GM21576 (cell line): Measurements from ENCODE around the gene PLOD2.

Experiments
- ATAC-seq: cut with Tn5 transposase; IDR thresholded peaks from one replicate; pipeline ENCODE4 v1.9.1; 2021; ENCODE audit warnings: mild to moderate bottlenecking, moderate library complexity; ENCODE audit not compliant: unreplicated experiment

PLOD2 gene

DNA sequence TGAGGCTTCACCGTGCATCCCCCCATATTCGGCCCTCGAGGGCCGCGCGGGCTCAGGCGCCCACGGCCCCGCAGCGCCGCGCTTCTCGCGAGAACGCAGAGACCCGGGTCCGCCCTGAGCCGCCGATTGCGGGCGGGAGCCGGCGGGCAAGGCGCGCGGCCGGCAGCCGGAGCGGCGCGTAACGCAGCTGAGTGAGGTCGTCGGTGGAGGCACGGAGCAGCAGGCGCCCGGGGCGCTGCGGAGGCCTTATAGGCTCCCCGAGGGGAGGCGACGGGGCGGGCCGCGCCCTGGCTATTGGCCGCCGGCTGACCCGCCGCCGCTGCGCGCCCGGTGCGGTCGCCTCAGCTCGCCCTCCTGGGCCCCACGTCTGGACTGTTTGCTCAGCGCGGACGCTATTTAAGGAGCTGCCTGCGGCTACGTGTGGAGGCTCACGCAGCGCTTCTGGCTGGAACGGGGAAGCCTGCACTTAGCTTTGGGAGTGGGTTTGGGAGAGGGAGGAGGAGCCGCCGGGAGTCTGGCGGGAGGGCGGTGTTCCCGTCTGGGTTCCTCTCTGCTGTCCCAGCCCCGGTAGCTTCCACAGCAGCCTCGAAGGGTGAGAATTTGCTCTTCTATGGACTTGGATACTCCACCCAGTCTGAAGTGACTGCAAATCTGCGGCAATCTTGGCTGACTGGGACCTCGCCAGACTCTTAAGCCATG lies at the start of gene PLOD2:
PLOD2 (minus strand) TSS at position 221 of the 699 bp plus-strand sequence; CDS start at position 26, 195 bp downstream.
- peak; percentile 46 for ATAC-seq

DNA sequence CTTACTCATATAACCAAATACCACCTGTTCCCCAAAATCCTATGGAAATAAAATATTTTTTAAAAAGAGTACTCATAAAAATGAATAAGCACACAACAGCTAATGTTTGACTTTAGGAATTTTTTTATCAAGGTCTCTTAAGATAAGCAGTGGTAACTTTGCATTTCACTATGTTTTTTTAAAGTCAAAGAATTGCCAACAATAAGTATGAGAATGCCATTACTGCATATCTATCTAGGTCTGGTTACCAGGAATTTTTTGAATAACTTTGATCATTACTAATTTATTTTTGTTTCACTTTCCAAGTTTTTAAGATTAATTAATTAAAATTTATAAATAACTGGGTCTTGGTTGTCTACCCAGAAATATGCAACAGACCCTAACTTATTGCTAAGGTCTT lies 48.4 kb upstream of the PLOD2 start:
- no peak for ATAC-seq

DNA sequence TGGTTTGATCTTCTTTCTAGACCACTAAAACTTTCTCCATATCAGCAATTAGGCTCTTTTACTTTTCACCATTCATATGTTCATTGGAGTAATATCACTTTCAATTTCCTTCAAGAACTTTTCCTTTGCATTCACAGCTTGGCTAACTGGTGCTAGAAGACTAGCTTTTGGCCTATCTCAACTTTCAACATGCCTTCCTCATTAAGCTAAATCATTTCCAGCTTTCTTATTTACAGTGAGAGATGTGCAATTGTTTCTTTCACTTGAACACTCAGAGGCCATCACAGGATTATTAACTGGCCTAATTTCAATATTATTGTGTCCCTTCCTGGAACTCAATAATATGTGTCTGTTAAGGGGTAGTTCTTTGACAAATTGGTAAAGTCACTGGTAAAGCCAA lies 42.8 kb upstream of the PLOD2 start:
- no peak for ATAC-seq

- ATAC-seq: no peak
These were observed 39.7 kb upstream of the PLOD2 start for GRCh38 chr3:146200461-146201220.

DNA sequence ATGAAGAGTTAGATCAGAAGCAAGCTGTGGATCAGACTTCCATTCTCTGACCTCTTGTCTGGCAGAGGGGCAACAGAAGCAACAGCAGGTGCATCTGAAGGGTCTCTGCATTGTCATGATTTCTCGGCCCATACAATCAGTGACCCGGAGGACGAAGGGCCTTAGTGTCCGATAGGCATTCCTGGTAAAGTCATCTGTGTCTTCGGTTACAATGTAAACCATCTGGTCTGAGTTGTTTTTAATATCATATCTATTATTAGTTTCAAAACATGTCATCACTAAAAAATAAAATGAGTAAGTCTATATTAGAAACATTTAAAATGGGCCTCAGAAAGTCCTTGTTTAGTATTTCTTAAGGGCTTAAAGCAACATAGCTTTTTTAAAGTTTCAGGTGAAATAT lies 38.8 kb upstream of the PLOD2 start:
- no peak for ATAC-seq

DNA sequence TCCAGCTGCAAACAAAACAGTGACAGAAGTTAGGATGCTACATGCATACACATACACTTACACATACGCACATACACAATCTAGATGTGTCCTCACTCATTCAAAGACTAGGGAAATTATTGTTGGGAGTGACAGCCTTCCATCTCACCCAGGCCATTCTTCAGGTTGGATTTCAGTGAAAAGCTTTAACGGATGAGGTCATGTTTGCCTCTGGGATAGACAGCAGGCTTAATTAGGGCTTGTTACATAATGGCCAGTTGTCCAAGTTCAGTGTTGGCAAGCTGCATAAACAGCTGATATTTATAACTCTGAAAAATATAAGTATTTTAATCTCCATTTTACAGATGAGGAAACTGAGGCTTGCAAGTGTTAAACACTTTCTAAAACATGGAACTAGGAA lies 35.8 kb upstream of the PLOD2 start:
- no peak for ATAC-seq

DNA sequence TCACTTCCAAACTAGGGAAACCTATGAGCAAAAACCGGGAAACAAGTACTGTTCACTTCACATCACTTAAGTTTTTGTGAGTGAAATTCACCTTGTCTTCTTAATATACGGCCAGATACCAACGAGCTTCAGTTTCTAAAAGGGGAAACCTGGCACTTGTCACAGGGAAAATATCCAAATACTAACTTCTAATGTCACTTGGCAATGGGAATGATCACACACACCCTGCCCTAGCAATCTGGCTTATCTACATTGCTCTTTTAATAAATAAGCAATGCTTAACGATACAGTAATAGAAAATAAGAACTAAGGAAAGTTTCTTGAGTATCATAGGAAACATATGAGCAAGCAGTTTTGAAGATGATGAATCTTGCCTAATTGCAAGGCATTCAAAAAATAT lies 34.6 kb upstream of the PLOD2 start:
- ATAC-seq: no peak

- ATAC-seq: no peak
These were observed 34.0 kb upstream of the PLOD2 start for GRCh38 chr3:146195030-146195429.

DNA sequence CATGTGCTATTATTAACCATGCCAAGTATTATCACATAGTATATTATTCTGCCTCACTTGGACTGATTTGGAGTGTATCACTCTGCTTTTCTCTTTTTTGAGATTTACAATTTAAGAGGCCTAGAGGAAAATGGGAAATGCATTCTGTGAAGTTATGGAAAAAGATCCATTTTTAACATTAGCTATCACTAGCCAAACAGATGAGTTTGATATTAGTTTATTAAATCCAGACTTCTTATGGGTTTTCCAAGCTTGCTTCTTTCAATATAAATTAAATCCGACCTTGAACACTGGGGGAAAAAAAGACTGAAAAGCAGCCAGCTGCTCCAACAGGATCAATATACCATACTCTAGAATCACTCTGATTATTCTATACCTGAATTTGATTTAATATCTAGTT lies 30.1 kb upstream of the PLOD2 start:
- ATAC-seq: no peak

- peak; percentile 94 for ATAC-seq
These were observed 28.7 kb upstream of the PLOD2 start for GRCh38 chr3:146189519-146190173.

GRCh38 chr3:146187334-146187950 lies 26.5 kb upstream of the PLOD2 start:
- no peak for ATAC-seq

GRCh38 chr3:146184241-146185015 lies 23.4 kb upstream of the PLOD2 start:
- no peak for ATAC-seq

DNA sequence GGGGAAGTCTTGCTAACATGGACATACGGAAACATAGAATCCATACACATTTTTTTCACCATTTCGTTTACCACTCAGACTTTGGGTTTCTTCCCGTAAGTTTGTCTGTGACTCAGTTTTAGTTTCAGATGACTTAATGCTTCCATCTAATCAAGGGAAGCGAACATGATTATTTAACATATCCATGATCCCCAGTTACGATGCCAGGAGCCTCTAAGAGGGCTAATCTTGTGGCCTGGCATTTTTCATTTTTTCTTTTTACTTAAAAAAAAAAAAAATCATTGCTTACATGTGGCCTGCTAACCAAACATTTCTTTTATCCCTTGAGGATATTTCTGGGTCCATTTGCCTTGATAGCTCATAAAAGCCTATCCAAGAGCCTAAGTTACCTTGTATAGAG lies 20.2 kb upstream of the PLOD2 start:
- no peak for ATAC-seq

DNA sequence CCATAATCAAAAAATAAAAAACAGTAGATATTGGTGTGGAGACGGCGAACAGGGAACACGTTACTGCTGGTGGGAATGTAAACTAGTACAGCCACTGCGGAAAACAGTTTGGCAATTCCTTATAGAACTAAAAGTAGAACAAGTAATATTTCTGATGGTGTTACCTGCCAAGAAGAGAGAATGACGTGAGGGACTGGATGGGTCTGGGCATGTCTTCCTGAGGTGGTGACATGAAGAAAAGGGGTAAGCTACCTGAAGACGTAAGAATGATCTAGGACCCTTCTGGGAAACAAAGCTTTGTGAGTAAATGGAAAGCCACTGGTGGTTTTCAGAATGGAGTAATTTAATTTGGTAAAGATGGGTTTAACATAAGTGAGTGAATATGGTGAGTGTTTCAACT lies 19.4 kb upstream of the PLOD2 start:
- no peak for ATAC-seq

DNA sequence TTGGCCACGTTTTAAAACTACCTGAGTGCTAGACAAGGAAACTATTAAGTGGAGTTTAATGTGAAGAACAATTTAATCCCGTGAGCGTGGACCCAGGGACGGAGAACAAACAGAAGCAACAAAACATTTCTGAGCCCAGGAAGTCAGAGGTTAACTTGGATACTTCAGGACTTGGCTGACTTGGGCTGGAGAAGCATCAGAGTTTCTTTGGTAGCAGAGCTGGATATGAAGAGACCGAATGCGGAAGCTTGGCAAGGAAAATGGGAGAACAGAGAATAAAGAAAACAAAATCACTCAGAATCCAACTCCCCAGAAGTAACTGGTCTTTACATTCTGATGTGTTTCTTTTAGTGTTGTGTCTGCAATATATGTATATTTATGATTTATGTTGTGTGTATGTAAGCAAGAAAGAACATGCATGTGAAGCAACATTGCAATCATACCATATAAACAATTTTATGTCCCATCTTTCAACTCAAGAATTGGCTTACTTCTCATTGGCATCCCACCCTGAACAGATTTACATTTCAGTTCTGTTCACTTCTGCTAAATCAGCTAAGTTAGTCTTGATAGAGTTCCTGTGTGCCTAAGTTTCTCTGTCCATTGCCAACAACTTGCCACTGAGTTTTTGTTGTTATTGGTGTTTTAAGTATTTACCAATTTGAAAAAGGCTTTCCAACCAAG lies 17.2 kb upstream of the PLOD2 start:
- ATAC-seq: no peak

DNA sequence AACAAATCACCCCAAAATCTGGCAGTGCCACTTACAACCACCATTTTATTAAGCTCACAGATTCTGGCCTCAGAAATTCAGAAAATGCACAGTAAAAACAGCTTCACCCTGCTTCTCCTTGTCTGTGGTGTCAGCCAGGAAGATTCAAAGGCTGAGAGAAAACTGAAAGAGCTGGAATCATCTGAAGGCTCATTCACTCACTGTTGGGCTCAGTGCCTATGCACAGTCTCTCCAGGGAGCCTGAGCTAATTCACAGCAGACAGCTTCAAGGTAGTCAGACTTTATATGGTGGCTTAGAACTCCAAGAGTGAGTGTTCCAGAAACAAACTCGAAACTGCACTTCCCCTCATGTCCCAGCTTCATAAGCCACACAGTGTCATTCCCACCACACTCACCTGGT lies 16.5 kb upstream of the PLOD2 start:
- no peak for ATAC-seq

GRCh38 chr3:146177072-146177471 lies 16.1 kb upstream of the PLOD2 start:
- ATAC-seq: no peak

GRCh38 chr3:146172586-146172985 lies 11.6 kb upstream of the PLOD2 start:
- no peak for ATAC-seq

GRCh38 chr3:146170591-146170990 lies 9.6 kb upstream of the PLOD2 start:
- ATAC-seq: no peak

DNA sequence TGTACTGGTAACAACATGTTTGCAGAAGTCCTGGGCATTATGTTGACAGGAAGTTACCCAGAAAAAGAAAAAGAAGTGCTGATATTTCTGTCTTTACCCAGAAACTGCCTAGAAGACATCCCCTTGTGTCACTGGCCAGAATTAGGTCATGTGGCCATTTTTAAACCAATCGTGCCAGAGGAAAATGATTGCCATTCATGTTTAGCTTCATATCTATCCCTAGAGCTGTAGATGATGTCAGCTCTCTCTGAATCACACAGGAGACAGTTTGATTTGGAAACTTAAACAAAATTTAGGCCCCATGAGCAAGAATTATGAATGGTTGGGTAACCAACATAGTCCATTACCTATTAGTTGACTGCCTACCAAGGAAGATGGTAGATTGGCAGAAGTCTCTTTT lies 8.9 kb upstream of the PLOD2 start:
- no peak for ATAC-seq
